HUES6 (cell line): ENCODE data around the gene MVB12B.
"Not testable (repeated sequence)": the region's sequence is repeated elsewhere in the genome, so short reads cannot be mapped to it uniquely, and the experiment has no call there.

Source experiments
- H3K27ac ChIP-seq: 2 replicates; pipeline ENCODE4 v1.7.0; 2013; ENCODE audit warnings: low read depth, mild to moderate bottlenecking, low read length, inconsistent platforms
- H3K27me3 ChIP-seq: 2 replicates; pipeline ENCODE4 v1.6.1; 2013; ENCODE audit warnings: low read length; ENCODE audit not compliant: control insufficient read depth, insufficient read depth
- H3K36me3 ChIP-seq: 2 replicates; pipeline ENCODE4 v1.6.1; 2013; ENCODE audit warnings: low read length; ENCODE audit not compliant: control insufficient read depth, insufficient read depth
- H3K4me1 ChIP-seq: 2 replicates; pipeline ENCODE4 v1.6.1; 2013; ENCODE audit warnings: low read length; ENCODE audit not compliant: control insufficient read depth, insufficient read depth
- H3K4me3 ChIP-seq: 2 replicates; pipeline ENCODE4 v1.5.1; 2013; ENCODE audit warnings: low read depth, low read length
- H3K9ac ChIP-seq: one replicate; pipeline ENCODE4 v1.6.1; 2013; ENCODE audit warnings: mild to moderate bottlenecking, low read length
- H3K9me3 ChIP-seq: 2 replicates; pipeline ENCODE4 v1.6.1; 2013; ENCODE audit warnings: low read depth, low read length; ENCODE audit not compliant: control insufficient read depth, insufficient read depth

MVB12B gene

GRCh38 chr9:126538550-126538949, 211.9 kb downstream of the MVB12B start:
- Histone ChIP-seq H3K4me1 (peaks cover 27% of the 10 kb centered on the region), H3K27ac (no peak overlapping the region), H3K9me3 (no peaks in the 10 kb centered on the region), H3K36me3 (no peaks in the 10 kb centered on the region), H3K4me3 (no peak overlapping the region), H3K9ac (no peak overlapping the region), H3K27me3 (peaks cover 12% of the 10 kb centered on the region)

- not testable (repeated sequence) for H3K36me3 ChIP-seq, H3K27ac ChIP-seq, H3K4me3 ChIP-seq, H3K4me1 ChIP-seq, H3K9me3 ChIP-seq, H3K9ac ChIP-seq, H3K27me3 ChIP-seq
Observed at GRCh38 chr9:126540398-126540797, 213.8 kb downstream of the MVB12B start.

- Histone ChIP-seq H3K27me3 (no peaks in the 10 kb centered on the region), H3K27ac (no peak overlapping the region), H3K9me3 (peaks cover 10% of the 10 kb centered on the region), H3K4me1 (no peaks in the 10 kb centered on the region), H3K36me3 (no peaks in the 10 kb centered on the region), H3K4me3 (no peak overlapping the region), H3K9ac (no peak overlapping the region)
Observed at GRCh38 chr9:126543490-126543889, 216.9 kb downstream of the MVB12B start.

- Histone ChIP-seq H3K9me3 (peaks cover 10% of the 10 kb centered on the region), H3K9ac (no peak overlapping the region), H3K4me3 (no peak overlapping the region)
Observed at GRCh38 chr9:126545106-126545505, 218.5 kb downstream of the MVB12B start.

GRCh38 chr9:126546036-126546435, 219.4 kb downstream of the MVB12B start:
- Histone ChIP-seq H3K27ac (no peak overlapping the region), H3K4me3 (no peak overlapping the region), H3K9ac (no peak overlapping the region), H3K36me3 (no peaks in the 10 kb centered on the region), H3K27me3 (no peaks in the 10 kb centered on the region), H3K4me1 (no peaks in the 10 kb centered on the region), H3K9me3 (peaks cover 10% of the 10 kb centered on the region)

More at GRCh38 chr9:126545106-126545505, 218.5 kb downstream of the MVB12B start:
- Histone ChIP-seq H3K27me3 (no peaks in the 10 kb centered on the region), H3K27ac (no peak overlapping the region), H3K36me3 (no peaks in the 10 kb centered on the region), H3K4me1 (no peaks in the 10 kb centered on the region)

- Histone ChIP-seq H3K9me3 (peaks cover 10% of the 10 kb centered on the region), H3K4me1 (no peaks in the 10 kb centered on the region), H3K36me3 (no peaks in the 10 kb centered on the region), H3K9ac (no peak overlapping the region), H3K27me3 (no peaks in the 10 kb centered on the region), H3K4me3 (no peak overlapping the region), H3K27ac (no peak overlapping the region)
Observed at GRCh38 chr9:126548312-126548711, 221.7 kb downstream of the MVB12B start.

GRCh38 chr9:126549246-126550006, 222.8 kb downstream of the MVB12B start:
- Histone ChIP-seq H3K36me3 (no peaks in the 10 kb centered on the region), H3K9ac (no peak overlapping the region), H3K27me3 (no peaks in the 10 kb centered on the region), H3K4me3 (no peak overlapping the region), H3K4me1 (no peaks in the 10 kb centered on the region), H3K27ac (no peak overlapping the region), H3K9me3 (peaks cover 10% of the 10 kb centered on the region)

- no peaks in the 10 kb centered on the region for H3K36me3 ChIP-seq
- H3K9me3 ChIP-seq, result peaks cover 9% of the 10 kb centered on the region
- H3K27ac ChIP-seq, result no peak overlapping the region
- H3K27me3 ChIP-seq, result no peaks in the 10 kb centered on the region
- no peak overlapping the region for H3K4me3 ChIP-seq
- H3K9ac ChIP-seq, result no peak overlapping the region
- no peaks in the 10 kb centered on the region for H3K4me1 ChIP-seq
Observed at GRCh38 chr9:126550891-126551351, 224.3 kb downstream of the MVB12B start.

- Histone ChIP-seq H3K27ac (no peak overlapping the region), H3K36me3 (no peaks in the 10 kb centered on the region), H3K4me3 (no peak overlapping the region), H3K27me3 (no peaks in the 10 kb centered on the region), H3K4me1 (no peaks in the 10 kb centered on the region), H3K9me3 (peaks cover 2% of the 10 kb centered on the region; the same call in 1 of the 2 replicates), H3K9ac (no peak overlapping the region)
Observed at GRCh38 chr9:126551812-126552211, 225.2 kb downstream of the MVB12B start.

GRCh38 chr9:126554292-126554691, 227.7 kb downstream of the MVB12B start:
- Histone ChIP-seq H3K9me3 (no peaks in the 10 kb centered on the region), H3K9ac (no peak overlapping the region), H3K4me3 (no peak overlapping the region), H3K27ac (no peak overlapping the region), H3K27me3 (0 out of 2 replicates have a peak, but pooled peaks cover 3% of the 10 kb centered on the region), H3K36me3 (no peaks in the 10 kb centered on the region), H3K4me1 (no peaks in the 10 kb centered on the region; the same call in 1 of the 2 replicates)

- not testable (repeated sequence) for H3K36me3 ChIP-seq, H3K4me3 ChIP-seq, H3K27ac ChIP-seq, H3K9ac ChIP-seq, H3K9me3 ChIP-seq, H3K4me1 ChIP-seq
- H3K27me3 ChIP-seq, result peaks cover 12% of the 10 kb centered on the region; the same call in 1 of the 2 replicates
Observed at GRCh38 chr9:126555421-126555820, 228.8 kb downstream of the MVB12B start.
